Kidney (tissue), 14 donors: ENCODE results near the gene MAML2. TPM values are rescaled to one million over a fixed set of nuclear protein-coding genes. Genes with fewer than 3 reads are reported as not detected.
A peak's percentile ranks its signal among the peaks of the same experiment; 100 is the strongest.

Source experiments
- DNase-seq, 5 donors: peaks; one replicate each; pipeline ENCODE4 v3.0.0-alpha.2; 2013 to 2020
- FAIRE-seq: peaks from 2 replicates; lab custom pipeline; 2012; peaks lifted over from hg19 to GRCh38; lab: Jason Lieb, UNC
- H3K27ac ChIP-seq, 2 donors: one replicate each; pipeline ENCODE4 v1.7.0; 2013; ENCODE audit warnings: low read depth in 2 of 2, low read length in 2 of 2, inconsistent platforms in 1 of 2
- H3K27me3 ChIP-seq: one replicate; pipeline ENCODE4 v1.7.1; 2013; ENCODE audit warnings: low read length, inconsistent platforms; ENCODE audit not compliant: control insufficient read depth, insufficient read depth
- H3K36me3 ChIP-seq, 3 donors: one replicate each; pipeline versions ENCODE4 v1.7.0 to v1.7.1; 2013; ENCODE audit warnings: low read length in 3 of 3, control low read depth in 1 of 3, inconsistent platforms in 1 of 3; ENCODE audit not compliant: insufficient read depth in 3 of 3, control insufficient read depth in 2 of 3
- H3K4me1 ChIP-seq, 3 donors: one replicate each; pipeline versions ENCODE4 v1.7.0 to v1.7.1; 2013; ENCODE audit warnings: low read length in 3 of 3, inconsistent platforms in 1 of 3, low read depth in 1 of 3; ENCODE audit not compliant: control insufficient read depth in 2 of 3, insufficient read depth in 2 of 3
- H3K4me3 ChIP-seq, 3 donors: one replicate each; pipeline versions ENCODE4 v1.7.0 to v1.8.1; 2013; ENCODE audit warnings: low read length in 3 of 3, control low read depth in 1 of 3, inconsistent platforms in 1 of 3
- H3K9ac ChIP-seq, 3 donors: one replicate each; pipeline versions ENCODE4 v1.7.0 to v1.7.1; 2013; ENCODE audit warnings: low read length in 3 of 3, control low read depth in 1 of 3, inconsistent platforms in 1 of 3
- H3K9me3 ChIP-seq, 3 donors: one replicate each; pipeline versions ENCODE4 v1.7.0 to v1.7.1; 2013; ENCODE audit warnings: low read length in 3 of 3, control low read depth in 1 of 3, inconsistent platforms in 1 of 3; ENCODE audit not compliant: control insufficient read depth in 2 of 3, insufficient read depth in 1 of 3
- CTCF ChIP-seq: IDR thresholded peaks from 3 replicates; pipeline ENCODE4 v1.5.1; 2012; ENCODE audit warnings: mild to moderate bottlenecking, moderate library complexity, borderline replicate concordance; ENCODE audit not compliant: insufficient read depth; ENCODE audit errors: extremely low read depth
- intact Hi-C: fragments of 100-400 bp; cut with DNase I; formaldehyde crosslinking; loops from one replicate; pipeline ENCODE4 v1.11.1; 2022
- polyA plus RNA-seq: library from polyadenylated mRNA; stranded (reverse); fragments of 350-450 nt; fragmentation: Illumina TruSeq; extraction: RNeasy Lipid Tissue Mini Kit (QIAGEN cat#74804); gene quantifications from one replicate; pipeline ENCODE4 v1.2.3, GENCODE V29; 2014; ENCODE audit warnings: low read depth, low replicate concordance; ENCODE audit not compliant: insufficient read depth
- total RNA-seq: library from RNA; stranded (reverse); fragmentation: NEBNext Ultra II Directional; extraction: Animal tissue kit (Norgen Biotek cat#: 25700); gene quantifications from one replicate; pipeline ENCODE4 v1.2.1, GENCODE V29; 2021
- donor health status: control.
- donor health status: control.
- donor health status: control.
- donor health status: control.
- donor health status: control.
- donor health status: DM: yes; HTN: yes; CAD: no.
- donor health status: Normal renal cell carcinoma (clear cell type).

MAML2 gene
- total and polyA plus RNA-seq, 2 donors from 2014 or later: 4.9 to 32.3 TPM

GRCh38 chr11:96082002-96082899 lies 260.7 kb downstream of the MAML2 start:
- H3K27ac ChIP-seq: no peak overlapping the region
- FAIRE-seq (no peak), DNase-seq (peak in 2 of 5 donors; percentile 46 to 47)
- no peaks in the 10 kb centered on the region for H3K9me3 ChIP-seq
- TF ChIP-seq CTCF: no peak
- H3K9ac ChIP-seq: no peak overlapping the region
- H3K4me3 ChIP-seq: no peak overlapping the region
- intact Hi-C loops: no loop called here
- H3K36me3 ChIP-seq: peaks cover 0 to 2% (median 0%) of the 10 kb centered on the region in 3 donors
- no peaks in the 10 kb centered on the region for H3K27me3 ChIP-seq
- peaks cover 5 to 25% (median 19%) of the 10 kb centered on the region in 3 donors for H3K4me1 ChIP-seq

DNA sequence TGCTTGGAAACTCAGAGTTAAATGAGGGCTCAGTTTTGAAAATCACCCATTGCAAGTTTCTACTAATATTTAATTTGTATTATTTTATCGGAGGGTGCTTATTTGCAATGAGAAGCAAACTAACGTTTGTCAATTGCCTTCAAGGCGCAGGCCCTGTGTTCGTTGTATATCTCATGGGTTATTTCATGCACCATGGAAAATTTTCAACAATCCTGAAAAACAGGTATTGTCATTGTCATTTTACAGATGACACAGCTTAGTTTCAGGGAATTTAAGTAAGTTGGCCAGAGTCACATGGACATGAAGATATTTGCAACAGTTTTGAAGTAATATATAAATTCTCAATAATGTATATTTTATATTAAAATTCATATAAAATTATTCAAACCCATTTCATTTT lies 261.4 kb downstream of the MAML2 start:
- Histone ChIP-seq H3K9ac (no peak overlapping the region), H3K4me1 (peaks cover 5 to 28% (median 21%) of the 10 kb centered on the region in 3 donors), H3K27ac (no peak overlapping the region), H3K9me3 (no peaks in the 10 kb centered on the region), H3K4me3 (no peak overlapping the region), H3K27me3 (no peaks in the 10 kb centered on the region), H3K36me3 (peaks cover 0 to 2% (median 0%) of the 10 kb centered on the region in 3 donors)
- no peak for DNase-seq
- FAIRE-seq: no peak
- intact Hi-C loops: no loop called here
- TF ChIP-seq CTCF: no peak

- intact Hi-C loops: no loop called here
These were observed 263.3 kb downstream of the MAML2 start for GRCh38 chr11:96079691-96080090.

More at GRCh38 chr11:96079691-96080090, 263.3 kb downstream of the MAML2 start:
- DNase-seq (no peak), FAIRE-seq (no peak)
- TF ChIP-seq CTCF: no peak
- Histone ChIP-seq H3K36me3 (peaks cover 0 to 2% (median 0%) of the 10 kb centered on the region in 3 donors), H3K27ac (no peak overlapping the region), H3K9me3 (no peaks in the 10 kb centered on the region), H3K9ac (no peak overlapping the region), H3K4me1 (peaks cover 13 to 41% (median 34%) of the 10 kb centered on the region in 3 donors), H3K4me3 (no peak overlapping the region), H3K27me3 (no peaks in the 10 kb centered on the region)
